ENCODE results near the gene SFXN1. TPM values are rescaled to one million over a fixed set of nuclear protein-coding genes. Genes with fewer than 3 reads are reported as not detected.

The SFXN1 gene
- total RNA-seq, 3 donors from 2014 or later (not counting 1 experiment from before 2014, with no cell fraction given): 30.3 to 55.2 (median 44.0) TPM

GRCh38 chr5:175542966-175543235, 64.5 kb downstream of the SFXN1 start:
- no peak for ATAC-seq
- H3K27me3 Mint-ChIP-seq (ENCODE audit: low read depth in 2 of 2): peaks cover 12 to 40% of the 10 kb centered on the region in 2 donors
- no peak for DNase-seq
- Histone ChIP-seq H3K27me3 (ENCODE audit: control insufficient read depth, insufficient read depth, low read length) (peaks cover 4% of the 10 kb centered on the region), H3K9me3 (ENCODE audit: control insufficient read depth, insufficient read depth, low read length) (no peaks in the 10 kb centered on the region), H3K4me1 (ENCODE audit: control insufficient read depth, insufficient read depth, low read length) (no peaks in the 10 kb centered on the region), H3K4me3 (ENCODE audit: low read length) (no peak overlapping the region), H3K36me3 (ENCODE audit: control insufficient read depth, insufficient read depth, low read length) (no peaks in the 10 kb centered on the region), H3K27ac (ENCODE audit: low read length) (no peak overlapping the region)
- H3K36me3 Mint-ChIP-seq: no peaks in the 10 kb centered on the region
- H3K4me3 Mint-ChIP-seq: no peak overlapping the region
- 83% methylated on average over 1 of the region's 1 CpG for WGBS (ENCODE audit: insufficient coverage)
- intact Hi-C loops (cut with micrococcal nuclease): no loop called here
- TF ChIP-seq, protein P1, sequence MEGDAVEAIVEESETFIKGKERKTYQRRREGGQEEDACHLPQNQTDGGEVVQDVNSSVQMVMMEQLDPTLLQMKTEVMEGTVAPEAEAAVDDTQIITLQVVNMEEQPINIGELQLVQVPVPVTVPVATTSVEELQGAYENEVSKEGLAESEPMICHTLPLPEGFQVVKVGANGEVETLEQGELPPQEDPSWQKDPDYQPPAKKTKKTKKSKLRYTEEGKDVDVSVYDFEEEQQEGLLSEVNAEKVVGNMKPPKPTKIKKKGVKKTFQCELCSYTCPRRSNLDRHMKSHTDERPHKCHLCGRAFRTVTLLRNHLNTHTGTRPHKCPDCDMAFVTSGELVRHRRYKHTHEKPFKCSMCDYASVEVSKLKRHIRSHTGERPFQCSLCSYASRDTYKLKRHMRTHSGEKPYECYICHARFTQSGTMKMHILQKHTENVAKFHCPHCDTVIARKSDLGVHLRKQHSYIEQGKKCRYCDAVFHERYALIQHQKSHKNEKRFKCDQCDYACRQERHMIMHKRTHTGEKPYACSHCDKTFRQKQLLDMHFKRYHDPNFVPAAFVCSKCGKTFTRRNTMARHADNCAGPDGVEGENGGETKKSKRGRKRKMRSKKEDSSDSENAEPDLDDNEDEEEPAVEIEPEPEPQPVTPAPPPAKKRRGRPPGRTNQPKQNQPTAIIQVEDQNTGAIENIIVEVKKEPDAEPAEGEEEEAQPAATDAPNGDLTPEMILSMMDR (IDR thresholded peaks at IDR 0.05): no peak
- no peak overlapping the region for H3K27ac Mint-ChIP-seq
- no peaks in the 10 kb centered on the region for H3K9me3 Mint-ChIP-seq
- no peaks in the 10 kb centered on the region for H3K4me1 Mint-ChIP-seq

GRCh38 chr5:175544108-175544511, 65.8 kb downstream of the SFXN1 start:
- Histone ChIP-seq H3K36me3 (ENCODE audit: control insufficient read depth, insufficient read depth, low read length) (no peaks in the 10 kb centered on the region), H3K27ac (ENCODE audit: low read length) (no peak overlapping the region), H3K9me3 (ENCODE audit: control insufficient read depth, insufficient read depth, low read length) (no peaks in the 10 kb centered on the region), H3K4me1 (ENCODE audit: control insufficient read depth, insufficient read depth, low read length) (no peaks in the 10 kb centered on the region), H3K4me3 (ENCODE audit: low read length) (no peak overlapping the region), H3K27me3 (ENCODE audit: control insufficient read depth, insufficient read depth, low read length) (peaks cover 4% of the 10 kb centered on the region)
- peaks cover 0 to 4% of the 10 kb centered on the region in 2 donors for H3K4me1 Mint-ChIP-seq
- no peak overlapping the region for H3K4me3 Mint-ChIP-seq
- H3K27me3 Mint-ChIP-seq (ENCODE audit: low read depth in 2 of 2): peaks cover 14 to 52% of the 10 kb centered on the region in 2 donors
- ATAC-seq: no peak
- intact Hi-C loops (cut with micrococcal nuclease): no loop called here
- 100% methylated on average over 1 of the region's 1 CpG for WGBS (ENCODE audit: insufficient coverage)
- peaks cover 6% of the 10 kb centered on the region for H3K36me3 Mint-ChIP-seq
- H3K9me3 Mint-ChIP-seq: no peaks in the 10 kb centered on the region
- TF ChIP-seq, protein P1 (IDR thresholded peaks at IDR 0.05): no peak
- no peak overlapping the region for H3K27ac Mint-ChIP-seq
- DNase-seq: no peak

DNA sequence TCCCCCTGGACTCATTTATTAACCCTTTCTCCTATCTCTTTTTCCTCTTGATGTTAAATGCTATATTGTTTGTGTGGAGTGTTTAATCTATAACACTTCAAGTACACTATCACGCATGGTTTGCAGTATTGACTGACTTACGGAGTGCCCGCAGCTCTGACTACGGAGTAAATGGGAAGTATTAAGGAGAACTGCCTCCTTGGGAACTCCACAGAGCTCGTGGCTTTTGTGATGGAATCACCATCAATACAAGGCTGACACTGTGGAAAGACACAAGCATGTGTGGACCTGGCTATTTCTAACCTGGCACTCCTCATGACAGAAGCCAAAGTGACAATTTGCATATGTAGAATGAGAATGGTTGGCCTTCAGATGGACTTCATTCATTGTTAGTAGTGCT, 66.2 kb downstream of the SFXN1 start:
- Mint-ChIP-seq H3K27me3 (ENCODE audit: low read depth in 2 of 2) (peaks cover 15 to 57% of the 10 kb centered on the region in 2 donors), H3K4me1 (peaks cover 0 to 4% of the 10 kb centered on the region in 2 donors), H3K27ac (no peak overlapping the region), H3K9me3 (no peaks in the 10 kb centered on the region), H3K36me3 (peaks cover 6% of the 10 kb centered on the region), H3K4me3 (no peak overlapping the region)
- peaks cover 4% of the 10 kb centered on the region for H3K27me3 ChIP-seq (ENCODE audit: control insufficient read depth, insufficient read depth, low read length)
- intact Hi-C loops (cut with micrococcal nuclease): no loop called here
- TF ChIP-seq, protein P1 (IDR thresholded peaks at IDR 0.05): no peak
- WGBS (ENCODE audit: insufficient coverage): 85% methylated on average over 5 of the region's 5 CpGs
- ATAC-seq: no peak
- H3K36me3 ChIP-seq (ENCODE audit: control insufficient read depth, insufficient read depth, low read length): no peaks in the 10 kb centered on the region
- DNase-seq: no peak
- H3K9me3 ChIP-seq (ENCODE audit: control insufficient read depth, insufficient read depth, low read length): no peaks in the 10 kb centered on the region
- H3K4me3 ChIP-seq (ENCODE audit: low read length): no peak overlapping the region
- H3K4me1 ChIP-seq (ENCODE audit: control insufficient read depth, insufficient read depth, low read length): no peaks in the 10 kb centered on the region
- H3K27ac ChIP-seq (ENCODE audit: low read length): no peak overlapping the region

GRCh38 chr5:175547842-175548241, 69.5 kb downstream of the SFXN1 start:
- Histone ChIP-seq H3K36me3 (ENCODE audit: control insufficient read depth, insufficient read depth, low read length) (no peaks in the 10 kb centered on the region), H3K4me1 (ENCODE audit: control insufficient read depth, insufficient read depth, low read length) (no peaks in the 10 kb centered on the region), H3K9me3 (ENCODE audit: control insufficient read depth, insufficient read depth, low read length) (no peaks in the 10 kb centered on the region), H3K27me3 (ENCODE audit: control insufficient read depth, insufficient read depth, low read length) (peaks cover 7% of the 10 kb centered on the region), H3K4me3 (ENCODE audit: low read length) (no peak overlapping the region), H3K27ac (ENCODE audit: low read length) (no peak overlapping the region)
- ATAC-seq (no peak), DNase-seq (no peak)
- no peak overlapping the region for H3K4me3 Mint-ChIP-seq
- H3K27me3 Mint-ChIP-seq (ENCODE audit: low read depth in 2 of 2): peaks cover 21 to 72% of the 10 kb centered on the region in 2 donors
- H3K27ac Mint-ChIP-seq: no peak overlapping the region
- TF ChIP-seq, protein P1 (IDR thresholded peaks at IDR 0.05): no peak
- no peaks in the 10 kb centered on the region for H3K9me3 Mint-ChIP-seq
- intact Hi-C loops (cut with micrococcal nuclease): no loop called here
- peaks cover 0 to 4% of the 10 kb centered on the region in 2 donors for H3K4me1 Mint-ChIP-seq
- peaks cover 6% of the 10 kb centered on the region for H3K36me3 Mint-ChIP-seq
